ENCODE measurements around the gene NHLRC4.

NHLRC4 gene

GRCh38 chr16:585351-585750, 18.5 kb downstream of the NHLRC4 start:
- TF ChIP-seq CTCF (IDR thresholded peaks at IDR 0.05; ENCODE audit: low read depth, low read length) = no peak

GRCh38 chr16:586047-586644, 19.3 kb downstream of the NHLRC4 start:
- H3K36me3 ChIP-seq = no peaks in the 10 kb centered on the region
- H3K9me3 ChIP-seq = no peaks in the 10 kb centered on the region
- H3K27me3 ChIP-seq = no peaks in the 10 kb centered on the region
- no peak for TF ChIP-seq CTCF (IDR thresholded peaks at IDR 0.05; ENCODE audit: low read depth, low read length)
- DNase-seq = no peak
- no peak overlapping the region for H3K4me3 ChIP-seq (ENCODE audit: low read depth, low read length)
- peaks cover 9% of the 10 kb centered on the region for H3K4me1 ChIP-seq

More at GRCh38 chr16:585351-585750, 18.5 kb downstream of the NHLRC4 start:
- Histone ChIP-seq H3K36me3 (peaks cover 2% of the 10 kb centered on the region; the same call in 1 of the 2 replicates), H3K4me1 (peaks cover 9% of the 10 kb centered on the region), H3K9me3 (no peaks in the 10 kb centered on the region), H3K4me3 (ENCODE audit: low read depth, low read length) (no peak overlapping the region), H3K27me3 (no peaks in the 10 kb centered on the region)
- no peak for DNase-seq

- H3K36me3 ChIP-seq = no peaks in the 10 kb centered on the region
- H3K4me3 ChIP-seq (ENCODE audit: low read depth, low read length) = no peak overlapping the region
- H3K9me3 ChIP-seq = no peaks in the 10 kb centered on the region
- peaks cover 9% of the 10 kb centered on the region for H3K4me1 ChIP-seq
- DNase-seq = no peak
- H3K27me3 ChIP-seq = no peaks in the 10 kb centered on the region
- TF ChIP-seq CTCF (IDR thresholded peaks at IDR 0.05; ENCODE audit: low read depth, low read length) = no peak
Observed at GRCh38 chr16:586645-587590, 20.1 kb downstream of the NHLRC4 start.

- peak; percentile 62 for DNase-seq
- peaks cover 7% of the 10 kb centered on the region for H3K4me1 ChIP-seq
Observed at GRCh38 chr16:588639-588888, 21.8 kb downstream of the NHLRC4 start.

GRCh38 chr16:588889-589657, 22.3 kb downstream of the NHLRC4 start:
- TF ChIP-seq CTCF (IDR thresholded peaks at IDR 0.05; ENCODE audit: low read depth, low read length) = no peak
- peaks cover 5% of the 10 kb centered on the region for H3K4me1 ChIP-seq
- no peaks in the 10 kb centered on the region for H3K36me3 ChIP-seq
- H3K27me3 ChIP-seq = no peaks in the 10 kb centered on the region
- peak overlapping the region; percentile 89 for H3K4me3 ChIP-seq (ENCODE audit: low read depth, low read length)
- peak; percentile 97 for DNase-seq
- no peaks in the 10 kb centered on the region for H3K9me3 ChIP-seq

More at GRCh38 chr16:588639-588888, 21.8 kb downstream of the NHLRC4 start:
- H3K9me3 ChIP-seq = no peaks in the 10 kb centered on the region
- no peaks in the 10 kb centered on the region for H3K36me3 ChIP-seq
- H3K4me3 ChIP-seq (ENCODE audit: low read depth, low read length) = peak overlapping the region; percentile 89
- TF ChIP-seq CTCF (IDR thresholded peaks at IDR 0.05; ENCODE audit: low read depth, low read length) = no peak
- no peaks in the 10 kb centered on the region for H3K27me3 ChIP-seq

Data from BE2C (cell line).